ENCODE data around the gene SEC14L2. TPM values are rescaled to one million over a fixed set of nuclear protein-coding genes. Genes with fewer than 3 reads are reported as not detected.

Gene SEC14L2
- total and polyA plus RNA-seq, 2 of the 8 experiments (the other 6 are each of a cell fraction or from before 2014, with no cell fraction given), result 2.8 to 3.2 TPM

DNA sequence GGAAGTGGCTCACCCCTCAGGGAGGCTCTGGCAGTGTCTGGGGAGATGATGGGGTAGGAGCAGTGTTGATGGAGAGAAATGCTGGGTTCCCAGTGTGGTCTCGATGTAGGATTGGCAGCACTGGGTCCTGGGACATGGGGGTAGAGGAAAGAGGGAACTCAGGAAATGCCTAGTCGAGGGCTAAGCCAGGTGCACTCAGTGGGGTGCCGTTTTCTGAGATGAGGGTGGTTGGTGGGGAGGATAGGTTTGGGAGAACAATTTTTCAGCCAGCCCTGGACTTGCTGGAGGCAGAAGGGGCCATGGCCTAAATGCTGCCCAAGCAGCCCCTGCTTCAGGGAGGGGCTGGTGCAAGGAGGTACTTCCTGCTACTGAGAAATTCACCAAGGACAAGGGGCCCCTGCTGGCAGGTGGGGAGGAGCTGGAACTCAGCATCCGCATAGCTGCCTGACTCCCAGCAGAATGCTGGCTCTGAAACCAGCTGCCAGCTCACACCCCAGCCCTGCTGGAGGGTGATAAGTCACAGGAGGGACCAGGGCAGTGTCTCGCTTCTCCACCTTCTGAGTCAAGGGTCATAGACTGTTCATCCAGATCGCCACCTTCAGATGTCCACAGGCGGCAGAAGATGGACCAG lies 34.1 kb upstream of the SEC14L2 start:
- 0 out of 8 replicates have a peak overlapping the region, but pooled peaks of 1 of the 4 experiments have one; percentile 2 for H3K4me3 ChIP-seq (ENCODE audit: extremely low read depth in 1 of 4, insufficient read depth in 2 of 4, low read depth in 3 of 4, low read length in 4 of 4)
- peak overlapping the region; percentile 71; the same call in 1 of the 2 replicates for H2BK12ac ChIP-seq (ENCODE audit: low read depth, low read length)
- peaks cover 0 to 3% (median 1%) of the 10 kb centered on the region in 4 experiments; a peak in 3 of 8 replicates for H3K36me3 ChIP-seq (ENCODE audit: control insufficient read depth in 2 of 4, insufficient read depth in 4 of 4, low read length in 3 of 4)

More for the DNA sequence above, 34.1 kb upstream of the SEC14L2 start:
- Histone ChIP-seq H2BK5ac (ENCODE audit: low read depth, low read length) (peak overlapping the region; percentile 76), H3K56ac (replicated peaks; ENCODE audit: insufficient read length, low read depth, low read length) (no peak overlapping the region), H3K23me2 (ENCODE audit: low read depth, low read length) (no peaks in the 10 kb centered on the region), H3K18ac (ENCODE audit: extremely low read depth, low read length) (no peak overlapping the region), H3K4ac (replicated peaks; ENCODE audit: insufficient read length, low read depth, low read length) (no peak overlapping the region), H2BK20ac (ENCODE audit: low read length) (peak overlapping the region; percentile 93; the same call in 1 of the 2 replicates), H2BK120ac (replicated peaks; ENCODE audit: low read depth, low read length) (no peak overlapping the region), H3K79me2 (ENCODE audit: control insufficient read depth in 1 of 2, insufficient read depth in 2 of 2, low read length in 2 of 2) (0 out of 4 replicates have a peak, but pooled peaks cover 0 to 3% of the 10 kb centered on the region in 2 experiments), H4K20me1 (replicated peaks in 1 of 2; ENCODE audit: control insufficient read depth in 1 of 2, insufficient read depth in 2 of 2, low read length in 2 of 2) (no peaks in the 10 kb centered on the region), H3K9ac (replicated peaks in 1 of 4; ENCODE audit: extremely low read depth in 1 of 4, low read depth in 3 of 4, low read length in 3 of 4) (no peak overlapping the region), H4K8ac (ENCODE audit: extremely low read depth, insufficient read depth, low read length) (no peak overlapping the region), H2BK15ac (ENCODE audit: low read length) (peak overlapping the region; percentile 7; the same call in 1 of the 2 replicates), H3K23ac (ENCODE audit: insufficient read length) (no peak overlapping the region), H3K79me1 (ENCODE audit: low read depth, low read length) (peaks cover 5% of the 10 kb centered on the region; the same call in 1 of the 2 replicates), H3K14ac (ENCODE audit: insufficient read length) (no peak overlapping the region), H3K4me1 (replicated peaks in 1 of 4; ENCODE audit: control insufficient read depth in 3 of 4, insufficient read depth in 4 of 4, low read length in 3 of 4) (peaks cover 0 to 15% (median 11%) of the 10 kb centered on the region in 4 experiments; a peak in 5 of 7 replicates), H4K91ac (replicated peaks; ENCODE audit: insufficient read length, low read length) (no peak overlapping the region), H3K27me3 (replicated peaks in 1 of 4; ENCODE audit: control insufficient read depth in 3 of 4, extremely low read depth in 1 of 4, insufficient read depth in 3 of 4, low read length in 3 of 4) (no peaks in the 10 kb centered on the region), H3K4me2 (ENCODE audit: insufficient read depth in 1 of 2, low read depth in 2 of 2, low read length in 2 of 2) (peak overlapping the region in 1 of 2 experiments; percentile 49; a peak in 2 of 4 replicates), H3K27ac (ENCODE audit: low read depth, low read length) (0 out of 2 replicates have a peak overlapping the region, but pooled peaks have one; percentile 15), H4K5ac (ENCODE audit: insufficient read length, low read depth, low read length) (no peak overlapping the region), H2AFZ (ENCODE audit: low read length) (no peak overlapping the region), H2AK5ac (ENCODE audit: low read depth, low read length) (0 out of 2 replicates have a peak overlapping the region, but pooled peaks have one; percentile 48), H3K9me3 (ENCODE audit: insufficient read depth in 2 of 2, low read depth in 1 of 2, low read length in 1 of 2) (no peaks in the 10 kb centered on the region)
- FAIRE-seq, result no peak
- POLR2A ChIA-PET (ENCODE audit: partially characterized antibody), result interaction anchor here (0.8 to 11.5 kb wide), 4 partner anchors 8 to 82 kb away, joined by 3 to 129 read pairs (median 4); no protein-coding TSS in a partner anchor
- DNase-seq (ENCODE audit: low read depth in 1 of 2, low spot score in 2 of 2), result peak in 1 of 2 experiments; percentile 67
- no peak for TF ChIP-seq RBBP5 (IDR thresholded peaks at IDR 0.05; ENCODE audit: borderline replicate concordance, low read depth, low read length)
- TF ChIP-seq GTF2F1 (IDR thresholded peaks at IDR 0.05; ENCODE audit: borderline replicate concordance, low read depth, low read length), result peak; percentile 31; the same call in 1 of the 2 replicates
- TF ChIP-seq TCF12 (IDR thresholded peaks at IDR 0.05; ENCODE audit: low read depth, low read length), result peak; percentile 66; the same call in 1 of the 2 replicates
- TF ChIP-seq RXRA (IDR thresholded peaks at IDR 0.05; ENCODE audit: insufficient read depth, low read depth, low read length), result no peak
- TF ChIP-seq POLR2A (IDR thresholded peaks at IDR 0.05; ENCODE audit: control extremely low read depth in 1 of 2, low read depth in 2 of 2, low read length in 2 of 2), result 0 out of 3 replicates have a peak, but pooled peaks of 1 of the 2 experiments have one; percentile 23
- 59% methylated on average over 6 of the region's 7 CpGs; no CpG with 5 or more reads in 1 of the 2 experiments for WGBS, 2 experiments (ENCODE audit: extremely low coverage in 1 of 2, insufficient coverage in 1 of 2, insufficient read length in 1 of 2, insufficient replicate concordance in 2 of 2, low coverage in 1 of 2, low lambda C conversion rate in 2 of 2, missing lambda C conversion rate in 1 of 2)
- CTCF ChIA-PET (ENCODE audit: partially characterized antibody), result interaction anchor here (0.6 to 1.5 kb wide), 11 partner anchors 11 to 800 kb away, joined by 3 to 5 read pairs (median 3); partner anchors contain the start of gene SEC14L2
